ENCODE measurements around the gene PIP5K1A. TPM values are rescaled to one million over a fixed set of nuclear protein-coding genes. Genes with fewer than 3 reads are reported as not detected.

The PIP5K1A gene
- total and polyA plus RNA-seq, 2 of the 8 experiments (the other 6 are each of a cell fraction or from before 2014, with no cell fraction given) = 87.5 to 105 TPM

GRCh38 chr1:151222130-151222529 is 23.8 kb downstream of the PIP5K1A start:
- no peak overlapping the region for H3K9ac ChIP-seq (replicated peaks in 1 of 4; ENCODE audit: extremely low read depth in 1 of 4, low read depth in 3 of 4, low read length in 3 of 4)
- no peak overlapping the region for H3K23ac ChIP-seq (ENCODE audit: insufficient read length)
- TF ChIP-seq ATF3 (IDR thresholded peaks at IDR 0.05; ENCODE audit: insufficient read depth, low read depth, low read length) = no peak
- TF ChIP-seq SIRT6 (IDR thresholded peaks at IDR 0.05; ENCODE audit: low read length) = no peak
- no peak for TF ChIP-seq CTCF (IDR thresholded peaks at IDR 0.05; ENCODE audit: control extremely low read depth in 1 of 3, insufficient read depth in 1 of 3, low read depth in 1 of 3, low read length in 3 of 3)
- TF ChIP-seq HDAC2 (IDR thresholded peaks at IDR 0.05; ENCODE audit: borderline replicate concordance in 1 of 2, low read depth in 2 of 2, low read length in 2 of 2) = no peak
- TF ChIP-seq SUZ12 (IDR thresholded peaks at IDR 0.05; ENCODE audit: low read length) = no peak
- no peak for TF ChIP-seq MAX (IDR thresholded peaks at IDR 0.05)
- TF ChIP-seq SIN3A (conservative IDR thresholded peaks at IDR 0.05 in 1 of 2, IDR thresholded peaks at IDR 0.05 in 1 of 2; ENCODE audit: low read depth in 1 of 2, low read length in 2 of 2) = no peak
- TF ChIP-seq GTF2F1 (IDR thresholded peaks at IDR 0.05; ENCODE audit: borderline replicate concordance, low read depth, low read length) = no peak
- TF ChIP-seq SRF (IDR thresholded peaks at IDR 0.05; ENCODE audit: low read depth, low read length) = no peak

More at GRCh38 chr1:151222130-151222529, 23.8 kb downstream of the PIP5K1A start:
- Histone ChIP-seq H2BK5ac (ENCODE audit: low read depth, low read length) (no peak overlapping the region), H3K79me2 (ENCODE audit: control insufficient read depth in 1 of 2, insufficient read depth in 2 of 2, low read length in 2 of 2) (peaks cover 6 to 68% of the 10 kb centered on the region in 2 experiments; a peak in 2 of 4 replicates), H3K14ac (ENCODE audit: insufficient read length) (no peak overlapping the region), H3K36me3 (ENCODE audit: control insufficient read depth in 2 of 4, insufficient read depth in 4 of 4, low read length in 3 of 4) (peaks cover 3 to 23% (median 7%) of the 10 kb centered on the region in 4 experiments; a peak in 6 of 8 replicates), H2BK15ac (ENCODE audit: low read length) (no peak overlapping the region; the same call in 1 of the 2 replicates), H3K79me1 (ENCODE audit: low read depth, low read length) (no peaks in the 10 kb centered on the region; the same call in 1 of the 2 replicates), H3K56ac (replicated peaks; ENCODE audit: insufficient read length, low read depth, low read length) (no peak overlapping the region), H3K4me2 (ENCODE audit: insufficient read depth in 1 of 2, low read depth in 2 of 2, low read length in 2 of 2) (no peak overlapping the region), H4K20me1 (replicated peaks in 1 of 2; ENCODE audit: control insufficient read depth in 1 of 2, insufficient read depth in 2 of 2, low read length in 2 of 2) (peaks cover 2 to 4% of the 10 kb centered on the region in 2 experiments), H3K27me3 (replicated peaks in 1 of 4; ENCODE audit: control insufficient read depth in 3 of 4, extremely low read depth in 1 of 4, insufficient read depth in 3 of 4, low read length in 3 of 4) (no peaks in the 10 kb centered on the region), H2BK20ac (ENCODE audit: low read length) (no peak overlapping the region), H3K27ac (ENCODE audit: low read depth, low read length) (no peak overlapping the region), H2BK120ac (replicated peaks; ENCODE audit: low read depth, low read length) (no peak overlapping the region), H3K9me3 (ENCODE audit: insufficient read depth in 2 of 2, low read depth in 1 of 2, low read length in 1 of 2) (no peaks in the 10 kb centered on the region), H4K8ac (ENCODE audit: extremely low read depth, insufficient read depth, low read length) (no peak overlapping the region), H2AK5ac (ENCODE audit: low read depth, low read length) (no peak overlapping the region), H4K91ac (replicated peaks; ENCODE audit: insufficient read length, low read length) (no peak overlapping the region), H3K4ac (replicated peaks; ENCODE audit: insufficient read length, low read depth, low read length) (no peak overlapping the region), H3K23me2 (ENCODE audit: low read depth, low read length) (no peaks in the 10 kb centered on the region), H2BK12ac (ENCODE audit: low read depth, low read length) (no peak overlapping the region), H4K5ac (ENCODE audit: insufficient read length, low read depth, low read length) (no peak overlapping the region), H2AFZ (ENCODE audit: low read length) (no peak overlapping the region), H3K4me1 (replicated peaks in 1 of 4; ENCODE audit: control insufficient read depth in 3 of 4, insufficient read depth in 4 of 4, low read length in 3 of 4) (peaks cover 0 to 5% (median under 1%) of the 10 kb centered on the region in 4 experiments; a peak in 2 of 7 replicates), H3K4me3 (ENCODE audit: extremely low read depth in 1 of 4, insufficient read depth in 2 of 4, low read depth in 3 of 4, low read length in 4 of 4) (no peak overlapping the region), H3K18ac (ENCODE audit: extremely low read depth, low read length) (no peak overlapping the region)
- FAIRE-seq = no peak
- ChIA-PET POLR2A (ENCODE audit: partially characterized antibody) (interaction anchor here (0.8 to 1.4 kb wide), 3 partner anchors 10 to 14 kb away, joined by 3 to 5 read pairs (median 4); no protein-coding TSS in a partner anchor), CTCF (ENCODE audit: partially characterized antibody) (interaction anchor here (0.6 to 1.1 kb wide), 5 partner anchors 11 to 698 kb away, joined by 3 to 4 read pairs (median 3); partner anchors contain the start of gene SCNM1)
- DNase-seq (ENCODE audit: low read depth in 1 of 2, low spot score in 2 of 2) = no peak
- WGBS, 2 experiments (ENCODE audit: extremely low coverage in 1 of 2, insufficient coverage in 1 of 2, insufficient read length in 1 of 2, insufficient replicate concordance in 2 of 2, low coverage in 1 of 2, low lambda C conversion rate in 2 of 2, missing lambda C conversion rate in 1 of 2) = 94% methylated on average over 4 of the region's 4 CpGs; no CpG with 5 or more reads in 1 of the 2 experiments

Data from H1 (cell line).